Gastroesophageal sphincter (tissue), 3 donors: Measurements from ENCODE around the gene ATAD3B.
"Not testable (repeated sequence)": the region's sequence is repeated elsewhere in the genome, so short reads cannot be mapped to it uniquely, and the experiment has no call there.

Source experiments
- CTCF ChIP-seq, 4 experiments: fragments of 200-600 bp in 2 of 4; fragments of 450-650 bp in 2 of 4; sonication (generic) in 1 of 4; IDR thresholded peaks; one replicate each; pipeline ENCODE4 v1.5.1; 2017 to 2019; ENCODE audit warnings: antibody characterized with exemption in 4 of 4, mild to moderate bottlenecking in 2 of 4, moderate library complexity in 2 of 4
- POLR2A ChIP-seq, 2 donors: fragments of 450-650 bp; IDR thresholded peaks; one replicate each; pipeline ENCODE4 v1.6.1; 2017; ENCODE audit warnings: antibody characterized with exemption in 2 of 2, mild to moderate bottlenecking in 2 of 2, moderate library complexity in 1 of 2

- TF ChIP-seq CTCF, POLR2A (IDR thresholded peaks at IDR 0.05): not testable (repeated sequence)
Measured at GRCh38 chr1:1519805-1520505, 48.4 kb downstream of the ATAD3B start.
